ENCODE results near the gene RAD17. TPM values are rescaled to one million over a fixed set of nuclear protein-coding genes. Genes with fewer than 3 reads are reported as not detected.
A peak's percentile ranks its signal among the peaks of the same experiment; 100 is the strongest.
"Not testable (repeated sequence)": the region's sequence is repeated elsewhere in the genome, so short reads cannot be mapped to it uniquely, and the experiment has no call there.

RAD17 gene
- total RNA-seq, 1 donor from 2014 or later = 14.0 TPM

- no peak for ATAC-seq
Observed at GRCh38 chr5:69378376-69378775, 8.8 kb downstream of the RAD17 start.

- ATAC-seq = no peak
Observed at GRCh38 chr5:69404659-69405330, 35.2 kb downstream of the RAD17 start.

- peak; percentile 99 for ATAC-seq
Observed at GRCh38 chr5:69414885-69415583, 45.4 kb downstream of the RAD17 start, which contains the start of gene MARVELD2. TSS of gene MARVELD2 (plus strand) at chr5:69415116. CDS start at chr5:69419386, 4,270 bp downstream.

GRCh38 chr5:69415584-69415958, 46.0 kb downstream of the RAD17 start:
- peak; percentile 25 for ATAC-seq

GRCh38 chr5:69416180-69416579, 46.6 kb downstream of the RAD17 start:
- ATAC-seq = no peak

GRCh38 chr5:69416699-69417098, 47.1 kb downstream of the RAD17 start:
- peak; percentile 35 for ATAC-seq

- ATAC-seq = no peak
Observed at GRCh38 chr5:69418554-69418953, 48.9 kb downstream of the RAD17 start.

- ATAC-seq = no peak
Observed at GRCh38 chr5:69431424-69432303, 62.0 kb downstream of the RAD17 start.

GRCh38 chr5:69432412-69433206, 63.0 kb downstream of the RAD17 start:
- ATAC-seq = no peak

GRCh38 chr5:69435276-69435884, 65.8 kb downstream of the RAD17 start:
- not testable (repeated sequence) for ATAC-seq

GRCh38 chr5:69444127-69444754, 74.6 kb downstream of the RAD17 start:
- ATAC-seq = no peak

- no peak for ATAC-seq
Observed at GRCh38 chr5:69449511-69449910, 79.9 kb downstream of the RAD17 start.

GRCh38 chr5:69450116-69450515, 80.5 kb downstream of the RAD17 start:
- peak; percentile 90 for ATAC-seq

GRCh38 chr5:69450527-69450926, 80.9 kb downstream of the RAD17 start:
- ATAC-seq = not testable (repeated sequence)

GRCh38 chr5:69451941-69452647, 82.5 kb downstream of the RAD17 start:
- no peak for ATAC-seq

GRCh38 chr5:69453487-69453886, 83.9 kb downstream of the RAD17 start:
- ATAC-seq = not testable (repeated sequence)

- peak; percentile 48 for ATAC-seq
Observed at GRCh38 chr5:69454460-69455249, 85.0 kb downstream of the RAD17 start.

- not testable (repeated sequence) for ATAC-seq
Observed at GRCh38 chr5:69455428-69455988, 85.9 kb downstream of the RAD17 start.

GRCh38 chr5:69462170-69462569, 92.6 kb downstream of the RAD17 start:
- ATAC-seq = no peak
